Measurements from ENCODE around the gene CDRT15L2.
"Not testable (repeated sequence)": the region's sequence is repeated elsewhere in the genome, so short reads cannot be mapped to it uniquely, and the experiment has no call there.

Gene CDRT15L2

DNA sequence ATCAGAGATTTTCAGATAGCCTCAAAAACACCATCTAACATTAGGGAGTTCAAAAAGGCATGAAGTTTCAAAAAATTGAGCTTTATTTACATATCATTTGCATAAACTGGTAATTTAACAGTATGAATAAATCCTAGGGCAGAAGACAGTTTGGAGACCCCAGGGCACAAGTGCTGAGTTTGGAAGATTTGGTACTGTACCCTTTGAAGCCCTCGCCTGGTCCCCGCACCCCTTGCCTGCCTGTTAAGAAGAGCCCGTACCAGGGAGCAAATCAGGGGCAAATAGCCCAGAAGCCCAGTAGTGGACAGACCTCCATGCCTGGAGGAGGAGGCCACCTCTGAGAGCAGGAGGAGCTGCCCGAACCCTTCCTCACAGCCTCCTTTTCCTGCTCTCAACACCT lies 24.8 kb upstream of the CDRT15L2 start:
- H3K36me3 ChIP-seq (ENCODE audit: control insufficient read depth, insufficient read depth, low read length); H3K9me3 ChIP-seq (ENCODE audit: control insufficient read depth, insufficient read depth, low read length); H3K4me3 ChIP-seq (ENCODE audit: low read length); H3K4me1 ChIP-seq (ENCODE audit: control insufficient read depth, insufficient read depth, low read length); DNase-seq (ENCODE audit: low read depth, low spot score); H3K27ac ChIP-seq (ENCODE audit: low read length); H3K27me3 ChIP-seq (ENCODE audit: control insufficient read depth, insufficient read depth, low read length): not testable (repeated sequence)
- WGBS (ENCODE audit: insufficient coverage, insufficient read length), result no CpG with 5 or more reads among the region's 4 CpGs

DNA sequence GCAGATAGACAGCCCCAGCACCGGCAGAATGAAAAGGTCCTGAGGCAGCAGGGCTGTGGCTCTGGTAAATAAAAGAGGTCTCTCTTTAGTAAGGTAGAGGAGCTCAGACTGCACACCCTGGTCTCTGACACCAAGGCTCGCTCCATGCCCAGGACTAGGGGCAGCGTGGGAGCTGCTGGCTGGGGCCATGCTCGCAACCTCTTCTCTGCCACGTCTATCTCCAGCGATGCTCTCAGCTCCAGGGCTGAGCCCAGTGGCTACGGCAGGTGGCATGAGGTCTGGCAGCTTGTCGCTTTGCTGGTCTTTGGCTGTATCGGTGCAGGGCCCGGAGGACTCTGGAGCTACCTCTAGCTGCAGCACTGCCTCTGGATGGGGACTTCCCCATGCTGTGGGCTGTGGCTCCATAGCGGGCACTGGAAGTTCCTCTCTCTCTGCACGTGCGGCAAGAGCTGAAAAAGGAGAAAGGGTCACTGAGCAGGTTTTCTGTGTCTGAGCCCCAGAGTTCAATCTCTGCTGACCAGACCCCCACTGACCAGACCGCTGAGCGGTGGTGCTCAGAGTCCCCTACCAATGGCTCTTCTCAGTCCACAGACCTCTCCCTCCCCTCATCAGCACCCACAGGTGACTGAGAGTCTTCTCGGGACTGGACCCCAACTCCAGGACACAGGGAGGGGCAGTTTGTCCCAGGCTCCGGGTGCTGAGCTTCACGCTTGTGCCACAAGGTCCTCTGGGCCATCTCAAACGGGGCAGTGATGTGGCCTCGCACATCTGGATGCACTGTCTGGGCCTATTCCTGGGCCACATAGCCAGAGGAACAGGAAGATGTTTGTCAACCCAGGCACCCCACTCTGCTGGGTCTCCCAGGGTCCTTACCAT lies 24.2 kb upstream of the CDRT15L2 start:
- WGBS (ENCODE audit: insufficient coverage, insufficient read length), result no CpG with 5 or more reads among the region's 20 CpGs
- H3K27me3 ChIP-seq (ENCODE audit: control insufficient read depth, insufficient read depth, low read length); H3K36me3 ChIP-seq (ENCODE audit: control insufficient read depth, insufficient read depth, low read length); H3K4me3 ChIP-seq (ENCODE audit: low read length); H3K9me3 ChIP-seq (ENCODE audit: control insufficient read depth, insufficient read depth, low read length); H3K27ac ChIP-seq (ENCODE audit: low read length); DNase-seq (ENCODE audit: low read depth, low spot score); H3K4me1 ChIP-seq (ENCODE audit: control insufficient read depth, insufficient read depth, low read length): not testable (repeated sequence)

DNA sequence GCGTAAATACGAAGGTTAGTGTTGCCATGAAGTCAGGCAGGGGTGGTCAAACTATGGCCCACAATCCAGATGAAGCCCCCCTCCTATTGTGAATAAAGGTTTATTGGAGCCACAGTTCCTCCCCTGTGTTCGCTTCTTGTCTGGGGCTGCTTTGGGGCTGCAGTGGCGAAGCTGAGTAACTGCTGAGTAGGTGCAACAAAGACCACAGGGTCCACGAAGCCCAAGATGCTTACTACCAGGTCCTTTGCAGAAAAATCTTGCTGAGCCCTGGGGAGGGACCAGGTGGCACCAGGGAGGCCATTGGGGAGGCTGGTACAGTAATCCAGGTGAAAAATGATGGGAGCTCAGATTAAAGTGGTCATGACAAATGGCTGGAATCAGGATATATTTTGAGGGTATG lies 21.4 kb upstream of the CDRT15L2 start:
- WGBS (ENCODE audit: insufficient coverage, insufficient read length), result no CpG with 5 or more reads among the region's 5 CpGs

DNA sequence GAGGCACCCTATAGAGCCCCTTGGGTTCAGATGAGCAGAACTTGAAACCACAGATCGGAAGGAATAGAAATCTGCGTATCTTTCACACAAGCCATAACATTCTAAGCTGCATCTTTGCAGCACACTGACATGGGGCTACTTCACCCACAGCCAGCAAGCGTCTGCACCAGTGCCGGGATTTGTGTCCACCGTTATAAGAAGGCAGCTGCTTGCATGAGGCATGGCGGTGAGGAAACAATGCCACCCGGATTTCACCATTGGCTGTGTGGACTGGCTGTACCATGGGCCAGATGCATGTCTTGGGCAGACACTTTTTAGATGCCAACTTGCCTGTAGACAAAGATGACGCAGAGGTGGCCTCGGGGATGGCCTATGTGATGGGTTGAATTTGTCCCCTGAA lies 20.5 kb upstream of the CDRT15L2 start:
- H3K36me3 ChIP-seq (ENCODE audit: control insufficient read depth, insufficient read depth, low read length); H3K4me1 ChIP-seq (ENCODE audit: control insufficient read depth, insufficient read depth, low read length); DNase-seq (ENCODE audit: low read depth, low spot score); H3K4me3 ChIP-seq (ENCODE audit: low read length); H3K27me3 ChIP-seq (ENCODE audit: control insufficient read depth, insufficient read depth, low read length); H3K27ac ChIP-seq (ENCODE audit: low read length); H3K9me3 ChIP-seq (ENCODE audit: control insufficient read depth, insufficient read depth, low read length): not testable (repeated sequence)
- no CpG with 5 or more reads among the region's 9 CpGs for WGBS (ENCODE audit: insufficient coverage, insufficient read length)

More for the DNA sequence above, 21.4 kb upstream of the CDRT15L2 start:
- not testable (repeated sequence) for H3K27me3 ChIP-seq (ENCODE audit: control insufficient read depth, insufficient read depth, low read length); DNase-seq (ENCODE audit: low read depth, low spot score); H3K27ac ChIP-seq (ENCODE audit: low read length); H3K9me3 ChIP-seq (ENCODE audit: control insufficient read depth, insufficient read depth, low read length); H3K4me3 ChIP-seq (ENCODE audit: low read length); H3K4me1 ChIP-seq (ENCODE audit: control insufficient read depth, insufficient read depth, low read length); H3K36me3 ChIP-seq (ENCODE audit: control insufficient read depth, insufficient read depth, low read length)

- no peaks in the 10 kb centered on the region for H3K36me3 ChIP-seq (ENCODE audit: control insufficient read depth, insufficient read depth, low read length)
- no peak for DNase-seq (ENCODE audit: low read depth, low spot score)
- no peaks in the 10 kb centered on the region for H3K4me1 ChIP-seq (ENCODE audit: control insufficient read depth, insufficient read depth, low read length)
- WGBS (ENCODE audit: insufficient coverage, insufficient read length), result no CpG with 5 or more reads among the region's 3 CpGs
- no peak overlapping the region for H3K27ac ChIP-seq (ENCODE audit: low read length)
- H3K27me3 ChIP-seq (ENCODE audit: control insufficient read depth, insufficient read depth, low read length), result no peaks in the 10 kb centered on the region
- H3K4me3 ChIP-seq (ENCODE audit: low read length), result no peak overlapping the region
- no peaks in the 10 kb centered on the region for H3K9me3 ChIP-seq (ENCODE audit: control insufficient read depth, insufficient read depth, low read length)
Observed at GRCh38 chr17:20562587-20562986, 16.9 kb upstream of the CDRT15L2 start.

GRCh38 chr17:20565245-20565644 lies 14.3 kb upstream of the CDRT15L2 start:
- not testable (repeated sequence) for H3K27me3 ChIP-seq (ENCODE audit: control insufficient read depth, insufficient read depth, low read length); H3K9me3 ChIP-seq (ENCODE audit: control insufficient read depth, insufficient read depth, low read length); H3K27ac ChIP-seq (ENCODE audit: low read length); H3K36me3 ChIP-seq (ENCODE audit: control insufficient read depth, insufficient read depth, low read length); DNase-seq (ENCODE audit: low read depth, low spot score); H3K4me1 ChIP-seq (ENCODE audit: control insufficient read depth, insufficient read depth, low read length); H3K4me3 ChIP-seq (ENCODE audit: low read length)
- no CpG with 5 or more reads among the region's 5 CpGs for WGBS (ENCODE audit: insufficient coverage, insufficient read length)

GRCh38 chr17:20565711-20566110 lies 13.8 kb upstream of the CDRT15L2 start:
- Histone ChIP-seq H3K27me3 (ENCODE audit: control insufficient read depth, insufficient read depth, low read length) (no peaks in the 10 kb centered on the region), H3K27ac (ENCODE audit: low read length) (no peak overlapping the region), H3K9me3 (ENCODE audit: control insufficient read depth, insufficient read depth, low read length) (no peaks in the 10 kb centered on the region), H3K4me1 (ENCODE audit: control insufficient read depth, insufficient read depth, low read length) (no peaks in the 10 kb centered on the region), H3K36me3 (ENCODE audit: control insufficient read depth, insufficient read depth, low read length) (no peaks in the 10 kb centered on the region), H3K4me3 (ENCODE audit: low read length) (no peak overlapping the region)
- no peak for DNase-seq (ENCODE audit: low read depth, low spot score)
- WGBS (ENCODE audit: insufficient coverage, insufficient read length), result no CpG with 5 or more reads among the region's 5 CpGs

DNA sequence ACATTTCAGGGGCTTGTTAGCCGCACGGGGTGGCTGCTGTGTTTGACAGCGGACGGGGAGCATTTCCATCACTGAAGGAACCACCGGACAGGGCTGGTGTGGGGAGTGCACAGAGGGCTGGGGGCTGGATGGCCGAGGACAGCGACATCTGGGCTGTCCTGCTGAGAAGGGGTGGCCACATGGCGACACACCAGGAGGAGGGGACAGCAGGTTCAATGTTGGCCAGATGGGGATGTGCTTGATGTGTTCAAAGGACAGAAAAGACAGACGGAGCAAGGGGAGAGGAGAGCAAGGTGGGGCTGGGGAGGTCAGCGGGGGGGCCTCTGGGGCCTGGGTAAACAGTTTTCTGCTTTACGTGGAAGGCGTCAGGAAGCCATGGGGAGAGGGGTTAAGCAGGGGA lies 12.8 kb upstream of the CDRT15L2 start:
- not testable (repeated sequence) for H3K4me3 ChIP-seq (ENCODE audit: low read length); DNase-seq (ENCODE audit: low read depth, low spot score); H3K4me1 ChIP-seq (ENCODE audit: control insufficient read depth, insufficient read depth, low read length); H3K9me3 ChIP-seq (ENCODE audit: control insufficient read depth, insufficient read depth, low read length); H3K36me3 ChIP-seq (ENCODE audit: control insufficient read depth, insufficient read depth, low read length); H3K27ac ChIP-seq (ENCODE audit: low read length); H3K27me3 ChIP-seq (ENCODE audit: control insufficient read depth, insufficient read depth, low read length)
- WGBS (ENCODE audit: insufficient coverage, insufficient read length), result no CpG with 5 or more reads among the region's 12 CpGs

- H3K27me3 ChIP-seq (ENCODE audit: control insufficient read depth, insufficient read depth, low read length); H3K4me3 ChIP-seq (ENCODE audit: low read length); H3K36me3 ChIP-seq (ENCODE audit: control insufficient read depth, insufficient read depth, low read length); H3K4me1 ChIP-seq (ENCODE audit: control insufficient read depth, insufficient read depth, low read length); H3K27ac ChIP-seq (ENCODE audit: low read length); DNase-seq (ENCODE audit: low read depth, low spot score); H3K9me3 ChIP-seq (ENCODE audit: control insufficient read depth, insufficient read depth, low read length): not testable (repeated sequence)
- WGBS (ENCODE audit: insufficient coverage, insufficient read length), result no CpG with 5 or more reads among the region's 6 CpGs
Observed at GRCh38 chr17:20567421-20567820, 12.1 kb upstream of the CDRT15L2 start.

GRCh38 chr17:20568604-20569003 lies 10.9 kb upstream of the CDRT15L2 start:
- H3K27me3 ChIP-seq (ENCODE audit: control insufficient read depth, insufficient read depth, low read length); H3K27ac ChIP-seq (ENCODE audit: low read length); H3K4me3 ChIP-seq (ENCODE audit: low read length); H3K36me3 ChIP-seq (ENCODE audit: control insufficient read depth, insufficient read depth, low read length); DNase-seq (ENCODE audit: low read depth, low spot score); H3K9me3 ChIP-seq (ENCODE audit: control insufficient read depth, insufficient read depth, low read length); H3K4me1 ChIP-seq (ENCODE audit: control insufficient read depth, insufficient read depth, low read length): not testable (repeated sequence)
- WGBS (ENCODE audit: insufficient coverage, insufficient read length), result no CpG with 5 or more reads among the region's 8 CpGs

DNA sequence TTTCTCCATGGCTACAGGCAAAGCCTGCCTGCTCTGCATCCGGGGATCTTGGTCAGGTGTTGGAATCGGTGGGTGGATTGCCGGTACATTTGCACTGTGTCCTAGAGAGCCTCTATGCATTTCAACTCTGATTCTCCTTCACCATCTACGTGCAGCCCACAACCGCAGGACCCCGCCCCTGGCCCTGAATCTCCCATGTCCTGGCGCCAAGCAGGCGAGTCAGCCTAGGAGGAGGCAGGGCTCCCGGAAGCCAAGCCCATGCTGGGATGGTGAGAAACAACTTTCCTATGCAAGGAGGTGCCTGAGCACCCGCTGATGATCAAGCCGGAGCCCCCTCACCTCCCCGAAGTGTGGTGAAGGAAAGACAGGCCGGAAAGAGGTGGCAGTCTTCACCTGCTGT lies 7.9 kb upstream of the CDRT15L2 start:
- H3K4me3 ChIP-seq (ENCODE audit: low read length); H3K9me3 ChIP-seq (ENCODE audit: control insufficient read depth, insufficient read depth, low read length); DNase-seq (ENCODE audit: low read depth, low spot score); H3K27ac ChIP-seq (ENCODE audit: low read length); H3K36me3 ChIP-seq (ENCODE audit: control insufficient read depth, insufficient read depth, low read length); H3K4me1 ChIP-seq (ENCODE audit: control insufficient read depth, insufficient read depth, low read length); H3K27me3 ChIP-seq (ENCODE audit: control insufficient read depth, insufficient read depth, low read length): not testable (repeated sequence)
- no CpG with 5 or more reads among the region's 13 CpGs for WGBS (ENCODE audit: insufficient coverage, insufficient read length)
